SH-SY5Y (cell line): ENCODE measurements around the gene NUBP2.

ENCODE experiments used
- GATA2 ChIP-seq: IDR thresholded peaks from 2 replicates; pipeline ENCODE4 v1.6.1; 2011; ENCODE audit warnings: mild to moderate bottlenecking, low read depth, low read length
- GATA3 ChIP-seq: IDR thresholded peaks from 2 replicates; pipeline ENCODE4 v1.6.1; 2011; ENCODE audit warnings: low read depth, mild to moderate bottlenecking, low read length, moderate library complexity

Gene NUBP2

DNA sequence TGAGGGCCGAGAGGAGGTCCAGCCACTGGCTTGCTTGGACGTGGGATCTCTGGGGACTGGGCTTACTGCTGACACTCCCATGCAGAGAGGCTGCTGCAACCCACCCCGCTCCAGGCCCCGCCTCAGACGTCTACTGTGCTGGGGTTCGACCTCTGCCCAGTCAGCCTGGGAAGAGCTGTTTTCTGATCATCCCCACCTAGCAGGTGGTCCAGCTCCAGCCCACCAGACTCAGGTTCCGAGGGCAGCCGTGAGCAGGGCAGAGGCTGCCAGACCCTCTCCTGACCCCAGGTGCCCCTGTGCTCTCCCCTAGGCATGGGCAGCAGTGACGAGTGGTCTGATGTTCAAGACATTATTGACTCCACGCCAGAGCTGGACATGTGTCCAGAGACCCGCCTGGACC is 34.8 kb upstream of the NUBP2 start:
- TF ChIP-seq GATA3 = no peak
- TF ChIP-seq GATA2 = no peak

DNA sequence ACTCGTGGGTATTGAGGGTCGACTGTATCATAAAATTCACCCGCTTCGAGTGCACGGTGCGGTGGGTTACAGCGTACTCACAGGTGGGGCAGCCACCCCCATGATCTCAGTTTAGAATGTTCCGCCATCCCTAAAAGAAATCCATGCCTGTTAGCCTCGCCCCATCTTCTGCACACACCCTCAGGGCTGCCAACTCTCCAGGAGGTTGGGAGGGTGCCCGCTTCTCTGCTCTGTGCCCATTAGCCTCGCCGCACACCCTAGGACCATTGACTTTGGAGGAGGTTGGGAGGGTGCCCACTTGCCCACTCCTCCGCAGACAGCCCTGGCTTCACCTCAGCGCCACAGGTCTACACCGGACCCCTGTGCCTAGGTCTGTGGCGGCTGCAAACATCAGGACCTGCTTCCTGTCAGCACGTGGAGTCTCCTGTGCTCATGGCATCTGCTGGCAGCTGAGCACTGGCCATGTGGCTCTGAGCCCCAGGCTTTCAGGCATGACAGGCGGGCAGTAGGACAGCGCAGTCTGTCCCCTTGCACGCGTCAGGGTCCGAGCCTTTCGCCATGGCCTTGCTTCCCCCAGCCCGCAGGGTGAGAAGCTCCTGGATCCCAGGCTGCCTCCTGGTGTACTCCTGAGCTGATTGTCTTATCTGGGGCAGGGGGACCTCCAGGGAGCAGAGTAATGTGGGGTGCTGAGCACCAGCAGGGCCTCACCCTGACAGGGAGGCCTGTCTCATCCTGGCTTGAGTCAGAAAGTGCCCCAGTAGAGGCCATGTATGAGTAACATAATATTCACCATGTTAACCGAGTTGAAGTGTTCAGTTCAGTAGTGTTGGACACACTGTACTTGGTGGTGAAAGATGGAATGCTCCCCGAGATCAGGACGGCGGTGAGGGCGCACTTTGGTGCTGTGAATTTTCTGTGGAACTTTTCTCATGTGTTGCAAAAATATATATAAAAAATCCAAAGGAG is 33.3 kb upstream of the NUBP2 start:
- no peak for TF ChIP-seq GATA3
- TF ChIP-seq GATA2 = no peak

DNA sequence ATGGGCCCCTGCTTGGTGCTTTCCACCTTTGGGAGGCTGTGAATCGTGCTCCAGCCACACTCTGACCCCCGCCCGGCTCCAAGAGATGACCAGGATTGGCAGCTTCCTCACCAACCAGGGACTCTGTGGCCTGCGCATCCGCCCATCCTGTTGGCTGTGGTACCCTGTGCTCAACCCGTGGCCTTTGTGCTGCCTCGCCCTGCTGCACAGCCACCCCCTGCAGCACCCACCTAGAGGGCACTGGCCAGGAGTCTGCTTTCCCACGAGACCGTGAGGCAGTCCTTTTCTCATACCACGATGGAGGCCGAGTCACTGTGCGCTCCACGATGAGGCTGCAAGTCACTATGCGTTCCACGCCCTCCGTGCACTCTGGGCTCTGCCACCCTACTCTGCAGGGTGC is 30.8 kb upstream of the NUBP2 start:
- TF ChIP-seq GATA3 = no peak
- no peak for TF ChIP-seq GATA2

DNA sequence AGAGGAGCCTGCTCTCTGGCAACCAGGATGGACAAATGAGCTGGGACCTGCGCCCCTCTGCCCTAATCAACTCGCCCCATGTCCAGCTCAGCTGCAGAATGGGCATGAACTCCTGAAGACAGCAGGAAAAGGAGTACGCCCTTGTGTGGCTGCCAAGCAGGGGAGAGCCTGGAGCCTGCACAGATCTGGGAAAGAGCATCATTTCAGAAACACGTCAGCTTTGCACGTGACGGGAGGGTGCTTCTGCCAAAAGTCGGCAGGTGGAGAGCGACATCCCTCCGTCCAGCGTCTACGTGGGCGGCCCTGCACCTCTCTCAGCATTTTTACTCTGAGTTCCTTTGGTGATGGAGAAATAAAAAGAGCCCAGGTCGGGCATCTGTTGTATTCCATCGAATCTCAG is 29.9 kb upstream of the NUBP2 start:
- TF ChIP-seq GATA2 (no peak), GATA3 (no peak)

DNA sequence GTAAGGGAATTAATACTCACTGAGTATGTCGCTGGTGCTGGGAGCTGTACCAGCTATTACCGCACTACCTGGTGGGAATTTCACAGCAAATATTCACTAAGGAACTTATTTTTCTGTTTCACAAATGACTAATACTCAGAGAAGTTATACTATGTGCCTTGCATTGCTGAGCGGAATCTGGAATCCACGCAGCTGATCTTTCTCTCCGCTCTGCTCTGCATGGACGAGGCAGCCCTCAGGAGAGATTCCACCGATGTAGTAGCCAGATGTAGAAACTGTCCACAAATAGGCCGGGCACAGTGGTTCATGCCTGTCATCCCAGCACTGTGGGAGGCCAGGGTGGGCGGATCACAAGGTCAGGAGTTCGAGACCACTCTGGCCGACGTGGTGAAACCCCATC is 28.6 kb upstream of the NUBP2 start:
- no peak for TF ChIP-seq GATA2
- no peak for TF ChIP-seq GATA3

DNA sequence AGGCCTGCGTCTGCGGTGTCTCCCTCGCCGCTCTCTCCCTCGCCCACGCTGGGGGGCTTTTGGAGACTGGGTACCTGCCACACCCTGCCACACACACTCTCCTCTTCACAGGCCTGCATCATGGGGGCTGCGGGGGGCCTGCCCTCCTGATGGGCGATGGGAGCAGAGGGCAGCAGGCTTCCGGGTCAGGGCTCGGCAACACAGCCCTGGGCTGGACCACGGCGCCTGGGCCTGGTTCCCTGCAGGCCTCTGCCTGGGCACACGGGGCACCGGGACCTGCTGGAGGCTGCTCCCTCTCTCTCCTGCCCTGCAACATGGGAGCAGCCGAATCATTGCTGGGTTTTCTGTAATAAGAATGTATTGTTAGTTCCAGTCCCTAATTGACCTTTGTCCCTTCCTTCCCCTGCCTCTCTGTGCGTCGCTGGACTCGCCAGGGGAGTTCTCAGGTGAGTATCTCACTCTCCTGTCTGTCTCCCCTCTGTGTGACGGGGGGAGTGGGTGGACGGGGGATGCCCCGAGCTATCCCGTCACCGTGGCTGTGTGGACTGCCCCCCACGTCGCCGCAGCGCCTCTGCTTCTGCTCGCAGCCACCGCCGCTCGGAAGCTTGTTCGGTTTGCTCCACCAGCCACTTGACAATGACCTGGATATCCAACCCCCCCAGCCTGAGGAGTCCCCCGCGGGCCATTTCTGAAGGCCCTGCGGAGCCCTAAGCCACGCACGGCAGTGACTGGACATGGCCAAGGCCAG is 24.9 kb upstream of the NUBP2 start:
- no peak for TF ChIP-seq GATA2
- no peak for TF ChIP-seq GATA3

DNA sequence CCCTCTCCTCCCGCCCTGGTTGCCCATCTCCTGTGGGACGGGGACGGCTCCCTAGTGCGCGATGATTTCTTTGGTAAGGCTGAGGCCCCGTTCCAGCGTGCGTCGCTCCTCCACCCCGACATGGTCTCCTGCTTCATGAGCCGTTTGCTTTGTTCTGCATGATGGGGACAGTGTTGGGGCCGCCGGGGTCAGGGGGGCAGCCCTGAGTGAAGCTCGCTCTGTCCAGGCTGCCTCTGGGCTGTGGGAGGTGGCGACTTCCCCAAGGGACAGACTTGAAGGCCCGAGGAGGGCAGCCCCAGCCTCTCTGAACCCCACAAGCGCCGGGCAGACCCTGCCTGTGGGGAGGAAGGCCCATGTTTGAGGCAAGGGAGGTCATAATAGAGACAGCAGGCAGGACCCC is 23.8 kb upstream of the NUBP2 start:
- TF ChIP-seq GATA2 (no peak), GATA3 (no peak)

DNA sequence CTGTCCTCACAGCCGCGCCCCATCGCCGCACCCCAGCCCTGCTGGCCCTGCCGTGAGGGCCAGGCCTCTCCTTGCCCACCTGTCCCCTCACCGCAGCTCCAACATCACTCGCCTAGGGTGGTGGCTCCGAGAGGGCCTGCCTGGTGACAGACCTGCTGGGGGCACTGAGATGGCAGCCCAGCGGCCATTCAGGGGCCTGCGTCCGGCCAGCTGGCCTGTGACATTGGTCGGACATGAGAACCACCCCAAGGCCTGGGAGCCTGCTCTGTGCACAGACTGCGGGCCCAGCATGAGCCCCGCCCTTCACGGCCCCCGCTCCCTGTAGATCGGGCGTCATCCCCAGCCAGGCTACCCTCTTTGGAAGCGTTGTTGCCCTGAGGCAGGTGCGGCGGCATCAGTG is 23.2 kb upstream of the NUBP2 start:
- TF ChIP-seq GATA2 (no peak), GATA3 (no peak)

DNA sequence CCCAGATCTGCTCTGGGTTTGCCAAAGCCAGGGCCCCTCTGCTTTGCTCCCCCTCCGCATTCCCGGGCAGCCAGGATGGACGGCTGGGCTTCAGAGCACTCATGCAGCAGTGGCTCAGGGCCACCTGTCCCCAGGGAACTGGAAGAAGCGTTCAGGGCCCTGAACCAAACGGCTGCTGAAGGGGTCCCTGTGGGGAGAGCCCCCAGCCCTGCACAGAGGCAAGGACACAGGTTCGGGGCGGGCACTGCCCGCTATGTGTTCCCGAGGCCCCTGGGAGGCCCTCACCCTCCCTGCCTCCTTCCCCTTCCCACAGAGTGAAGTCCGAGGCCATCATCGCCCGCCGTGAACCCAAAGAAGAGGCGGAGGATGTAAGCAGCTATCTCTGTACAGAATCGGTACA is 21.8 kb upstream of the NUBP2 start:
- TF ChIP-seq GATA2 (no peak), GATA3 (no peak)

DNA sequence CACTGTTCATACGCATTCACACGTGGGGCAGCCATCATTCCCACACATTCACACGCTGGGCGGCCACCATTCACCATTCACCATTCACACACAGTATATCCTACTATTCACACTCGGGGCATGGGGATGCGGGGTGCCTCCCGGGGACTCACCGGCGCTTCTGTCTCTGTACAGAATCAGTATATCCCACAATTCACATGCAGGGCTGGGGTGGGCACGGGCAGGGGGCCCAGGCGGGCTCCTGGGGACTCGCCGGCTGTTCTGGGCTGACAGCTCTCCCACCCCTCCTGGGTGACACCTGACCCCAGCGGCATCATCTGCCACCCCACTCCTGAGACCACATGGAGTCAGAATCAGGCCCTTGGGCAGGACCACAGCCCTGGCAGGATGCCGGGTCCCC is 21.0 kb upstream of the NUBP2 start:
- no peak for TF ChIP-seq GATA2
- no peak for TF ChIP-seq GATA3

DNA sequence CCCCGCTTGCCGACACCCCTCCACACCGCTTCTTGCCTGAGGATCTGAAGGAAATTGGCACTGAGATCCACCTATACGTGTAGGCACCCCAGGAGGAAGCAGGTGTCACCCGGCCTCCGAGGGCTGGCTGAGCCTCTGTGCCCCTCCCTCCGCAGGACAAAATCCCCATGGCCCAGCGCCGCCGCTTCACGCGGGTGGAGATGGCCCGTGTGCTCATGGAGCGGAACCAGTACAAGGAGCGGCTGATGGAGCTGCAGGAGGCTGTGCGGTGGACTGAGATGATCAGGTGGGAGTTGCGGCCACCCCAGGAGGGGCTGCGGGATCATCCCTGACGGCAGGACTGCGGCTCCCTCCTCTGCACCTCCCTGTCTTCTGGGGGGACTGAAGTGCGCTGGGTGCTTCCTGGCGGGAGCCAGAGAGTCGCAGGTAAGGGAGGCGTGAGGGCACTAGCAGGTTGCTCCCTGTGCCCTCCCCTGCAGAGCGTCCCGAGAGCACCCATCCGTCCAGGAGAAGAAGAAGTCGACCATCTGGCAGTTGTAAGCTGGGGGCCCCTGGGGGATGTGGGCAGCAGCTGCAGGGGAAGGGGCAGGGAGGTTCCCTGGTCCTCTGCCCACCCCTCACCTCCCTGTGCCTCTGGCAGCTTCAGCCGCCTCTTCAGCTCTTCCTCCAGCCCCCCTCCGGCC is 20.4 kb upstream of the NUBP2 start:
- TF ChIP-seq GATA2 = no peak
- TF ChIP-seq GATA3 = no peak

DNA sequence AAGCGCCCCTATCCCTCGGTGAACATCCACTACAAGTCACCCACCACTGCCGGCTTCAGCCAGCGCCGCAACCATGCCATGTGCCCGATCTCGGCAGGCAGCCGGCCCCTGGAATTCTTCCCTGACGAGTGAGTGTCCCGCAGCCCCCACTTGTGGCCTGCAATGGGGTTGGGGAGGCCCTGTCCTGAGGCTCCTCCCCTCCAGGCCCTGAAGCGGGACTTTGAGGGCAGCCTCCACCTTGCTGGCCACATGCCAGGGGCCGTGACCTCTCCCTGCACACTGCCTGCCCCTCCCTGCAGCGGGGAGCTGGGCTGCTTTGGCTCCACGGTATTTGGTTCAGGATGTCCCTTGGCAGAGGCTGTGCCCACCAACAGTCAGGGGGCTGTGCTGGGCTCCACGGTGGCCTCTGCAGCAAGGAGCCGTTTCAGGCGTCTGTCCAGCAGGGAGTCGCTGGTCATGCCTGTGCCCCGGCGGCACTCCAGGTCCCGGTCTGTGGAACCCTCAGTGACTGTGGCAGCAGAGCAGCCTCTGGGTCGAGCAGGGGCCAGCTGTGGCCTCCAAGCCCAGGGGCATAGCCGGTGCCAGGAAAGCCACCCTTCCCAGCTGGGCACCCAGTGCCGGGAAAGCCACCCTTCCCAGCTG is 19.8 kb upstream of the NUBP2 start:
- TF ChIP-seq GATA3 (no peak), GATA2 (no peak)

DNA sequence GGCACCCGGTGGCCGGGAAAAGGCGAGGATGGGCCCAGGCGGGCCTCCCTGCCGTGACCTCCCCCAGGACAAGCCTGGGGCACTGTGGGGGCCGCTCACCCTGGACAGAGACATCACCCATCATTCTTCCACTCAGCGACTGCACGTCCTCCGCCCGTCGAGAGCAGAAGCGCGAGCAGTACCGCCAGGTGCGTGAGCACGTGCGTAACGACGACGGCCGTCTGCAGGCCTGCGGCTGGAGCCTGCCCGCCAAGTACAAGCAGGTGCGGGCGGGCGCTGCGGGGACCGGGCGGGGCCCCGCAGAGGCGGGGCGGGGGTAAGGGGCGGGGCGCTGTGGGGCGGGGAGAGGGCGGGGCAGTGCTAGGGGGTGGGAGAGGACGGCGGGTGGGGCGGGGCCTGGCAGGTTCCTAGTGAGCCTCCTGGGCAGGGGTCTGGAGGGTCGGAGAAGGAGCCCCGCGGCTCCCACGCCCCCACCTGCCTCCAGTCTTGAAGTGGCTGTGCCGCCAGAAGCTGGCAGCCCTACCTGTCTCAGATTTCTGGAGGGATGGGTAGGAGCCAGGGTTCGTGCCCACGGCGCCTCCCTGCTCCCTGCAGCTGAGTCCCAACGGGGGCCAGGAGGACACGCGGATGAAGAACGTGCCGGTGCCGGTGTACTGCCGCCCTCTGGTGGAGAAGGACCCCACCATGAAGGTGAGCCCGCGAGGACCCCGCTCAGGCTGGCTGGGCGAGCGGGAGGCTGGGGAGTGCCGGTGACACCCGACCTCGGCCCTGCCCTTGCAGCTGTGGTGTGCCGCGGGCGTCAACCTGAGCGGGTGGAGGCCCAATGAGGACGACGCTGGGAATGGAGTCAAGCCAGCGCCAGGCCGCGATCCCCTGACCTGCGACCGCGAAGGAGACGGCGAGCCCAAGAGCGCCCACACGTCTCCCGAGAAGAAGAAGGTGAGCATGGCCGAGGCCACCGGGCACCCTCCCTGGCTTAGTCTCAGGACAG is 18.9 kb upstream of the NUBP2 start:
- TF ChIP-seq GATA2 (no peak), GATA3 (no peak)

DNA sequence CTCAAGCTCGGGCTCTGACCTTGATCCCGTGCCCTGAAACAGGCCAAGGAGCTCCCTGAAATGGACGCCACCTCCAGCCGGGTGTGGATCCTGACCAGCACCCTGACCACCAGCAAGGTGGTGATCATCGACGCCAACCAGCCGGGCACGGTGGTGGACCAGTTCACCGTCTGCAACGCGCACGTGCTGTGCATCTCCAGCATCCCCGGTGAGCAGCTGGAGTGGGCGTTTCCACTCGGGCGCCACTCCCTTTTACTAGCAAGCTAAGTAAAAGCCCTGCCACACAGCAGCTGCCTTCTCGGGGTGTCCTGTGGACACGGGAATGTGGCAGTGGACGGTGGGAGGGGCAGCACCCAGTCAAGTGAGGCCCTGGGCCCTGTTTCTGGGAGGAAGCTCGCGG is 17.8 kb upstream of the NUBP2 start:
- TF ChIP-seq GATA2 = no peak
- no peak for TF ChIP-seq GATA3
